PC-9 (cell line): ENCODE data around the gene LMX1B. TPM values are rescaled to one million over a fixed set of nuclear protein-coding genes. Genes with fewer than 3 reads are reported as not detected.

Experiments
- BruUV-seq: library from RNA; stranded (reverse); fragments of 400-500 nt; replicated peaks from 2 replicates; lab custom pipeline; 2021; lab: Mats Ljungman, UMichigan
- CTCF ChIA-PET: fragments of 300-600 bp; sonication (Branson Sonifier 250); formaldehyde crosslinking; loops from one replicate; lab custom pipeline; 2022; ENCODE audit warnings: antibody characterized with exemption; lab: Charles Lee
- POLR2A ChIA-PET: fragments of 300-600 bp; sonication (Branson Sonifier 250); formaldehyde crosslinking; loops from one replicate; lab custom pipeline; 2022; ENCODE audit warnings: antibody characterized with exemption; ENCODE audit not compliant: unreplicated experiment; lab: Charles Lee
- DNase-seq, 2 experiments: peaks; one replicate each; pipeline versions ENCODE4 v3.0.0 to v3.0.0-alpha.2; 2015 to 2022; ENCODE audit warnings: mixed read lengths in 1 of 2
- H2AFZ ChIP-seq: fragments of 200-600 bp; sonication (generic); 2 replicates; pipeline ENCODE4 v1.8.1; 2017; ENCODE audit warnings: antibody characterized with exemption
- H3F3A ChIP-seq: fragments of 200-600 bp; sonication (generic); 2 replicates; pipeline ENCODE4 v1.8.1; 2017; ENCODE audit warnings: antibody characterized with exemption, mild to moderate bottlenecking, low read depth; ENCODE audit not compliant: insufficient read depth
- H3K27ac ChIP-seq: fragments of 200-600 bp; sonication (generic); 2 replicates; pipeline ENCODE4 v1.6.1; 2016; ENCODE audit warnings: mixed run types
- H3K27me3 ChIP-seq: fragments of 200-600 bp; sonication (generic); 2 replicates; pipeline ENCODE4 v1.6.1; 2016; ENCODE audit warnings: low read depth, mixed run types; ENCODE audit not compliant: insufficient read depth
- H3K36me3 ChIP-seq: fragments of 200-600 bp; sonication (generic); 2 replicates; pipeline ENCODE4 v1.6.1; 2016; ENCODE audit warnings: low read depth, mixed run types
- H3K4me1 ChIP-seq: fragments of 200-600 bp; sonication (generic); replicated peaks from 2 replicates; pipeline ENCODE4 v1.6.1; 2016; ENCODE audit warnings: mixed run types; ENCODE audit not compliant: insufficient read depth
- H3K4me2 ChIP-seq: fragments of 200-600 bp; sonication (generic); 2 replicates; pipeline ENCODE4 v1.6.1; 2017; ENCODE audit warnings: mixed run types
- H3K4me3 ChIP-seq: fragments of 200-600 bp; sonication (generic); 2 replicates; pipeline ENCODE4 v1.6.1; 2016; ENCODE audit warnings: mixed run types
- H3K79me2 ChIP-seq: fragments of 200-600 bp; sonication (generic); 2 replicates; pipeline ENCODE4 v1.6.1; 2017; ENCODE audit warnings: low read depth, mixed run types
- H3K9me2 ChIP-seq: fragments of 200-600 bp; sonication (generic); 2 replicates; pipeline ENCODE4 v1.8.1; 2017; ENCODE audit warnings: mild to moderate bottlenecking; ENCODE audit not compliant: insufficient read depth
- H3K9me3 ChIP-seq: fragments of 200-600 bp; sonication (generic); 2 replicates; pipeline ENCODE4 v1.8.1; 2016; ENCODE audit warnings: low read depth; ENCODE audit not compliant: insufficient read depth
- H4K20me1 ChIP-seq: fragments of 200-600 bp; sonication (generic); 2 replicates; pipeline ENCODE4 v1.8.1; 2017; ENCODE audit not compliant: insufficient read depth
- CTCF ChIP-seq: fragments of 200-600 bp; sonication (generic); conservative IDR thresholded peaks from 2 replicates; pipeline ENCODE4 v1.6.1; 2017; ENCODE audit warnings: mixed run types, antibody characterized with exemption, mild to moderate bottlenecking, moderate library complexity
- EZH2 ChIP-seq: fragments of 200-600 bp; sonication (generic); IDR thresholded peaks from 2 replicates; pipeline ENCODE4 v1.8.0; 2017; ENCODE audit warnings: antibody characterized with exemption, low read depth
- intact Hi-C: fragments of 100-400 bp; cut with micrococcal nuclease; formaldehyde crosslinking; loops from one replicate; pipeline ENCODE4 v1.10.0; 2022; ENCODE audit not compliant: unreplicated experiment
- total RNA-seq: library from RNA; stranded (reverse); gene quantifications from 2 replicates; pipeline ENCODE4 v1.2.3, GENCODE V29; 2021

Gene LMX1B
- total RNA-seq, 1 experiment from 2014 or later: not detected

GRCh38 chr9:126588491-126589168 lies 25.1 kb upstream of the LMX1B start:
- no TSS peak for BruUV-seq

GRCh38 chr9:126589349-126589748 lies 24.4 kb upstream of the LMX1B start:
- Histone ChIP-seq H3K4me3 (no peak overlapping the region), H3K4me1 (no peaks in the 10 kb centered on the region), H3K36me3 (no peaks in the 10 kb centered on the region), H4K20me1 (no peaks in the 10 kb centered on the region), H3K27me3 (peaks cover 60% of the 10 kb centered on the region), H2AFZ (no peak overlapping the region), H3F3A (no peaks in the 10 kb centered on the region), H3K27ac (no peak overlapping the region), H3K9me3 (no peaks in the 10 kb centered on the region), H3K4me2 (no peak overlapping the region), H3K79me2 (no peaks in the 10 kb centered on the region), H3K9me2 (no peaks in the 10 kb centered on the region)
- ChIA-PET POLR2A (no interaction called here), CTCF (no interaction called here)
- intact Hi-C loops: no loop called here
- DNase-seq: no peak
- BruUV-seq: no TSS peak
- no peak for TF ChIP-seq EZH2
- TF ChIP-seq CTCF: no peak

More at GRCh38 chr9:126588491-126589168, 25.1 kb upstream of the LMX1B start:
- no peak overlapping the region for H3K4me2 ChIP-seq
- intact Hi-C loops: no loop called here
- CTCF ChIA-PET: no interaction called here
- no peak overlapping the region for H2AFZ ChIP-seq
- no peaks in the 10 kb centered on the region for H3K79me2 ChIP-seq
- DNase-seq: no peak
- no peaks in the 10 kb centered on the region for H3K9me3 ChIP-seq
- peaks cover 53% of the 10 kb centered on the region for H3K27me3 ChIP-seq
- no peak for TF ChIP-seq CTCF
- no peak for TF ChIP-seq EZH2
- no peak overlapping the region for H3K27ac ChIP-seq
- H3K4me3 ChIP-seq: no peak overlapping the region
- H3K4me1 ChIP-seq: no peaks in the 10 kb centered on the region
- POLR2A ChIA-PET: no interaction called here
- no peaks in the 10 kb centered on the region for H3K9me2 ChIP-seq
- no peaks in the 10 kb centered on the region for H3F3A ChIP-seq
- no peaks in the 10 kb centered on the region for H3K36me3 ChIP-seq
- no peaks in the 10 kb centered on the region for H4K20me1 ChIP-seq

GRCh38 chr9:126591083-126591482 lies 22.6 kb upstream of the LMX1B start:
- Histone ChIP-seq H3K4me2 (no peak overlapping the region), H3K79me2 (no peaks in the 10 kb centered on the region), H3K9me2 (no peaks in the 10 kb centered on the region), H3K4me1 (no peaks in the 10 kb centered on the region), H3K36me3 (no peaks in the 10 kb centered on the region), H3K27me3 (peaks cover 63% of the 10 kb centered on the region), H3K9me3 (no peaks in the 10 kb centered on the region), H3F3A (no peaks in the 10 kb centered on the region), H4K20me1 (no peaks in the 10 kb centered on the region), H3K27ac (no peak overlapping the region), H2AFZ (no peak overlapping the region), H3K4me3 (no peak overlapping the region)
- ChIA-PET POLR2A (no interaction called here), CTCF (no interaction called here)
- DNase-seq: no peak
- BruUV-seq: no TSS peak
- no peak for TF ChIP-seq EZH2
- no peak for TF ChIP-seq CTCF
- intact Hi-C loops: no loop called here
